Stimulated activated CD4-positive, alpha-beta T cell treated with anti-CD3 and anti-CD28 coated beads, TNF-alpha, amount 100 ng/mL, for 24 hours (primary cell): ENCODE measurements around the gene MSN.

Source experiments
- DNase-seq, 3 experiments: peaks; one replicate each; pipeline ENCODE4 v3.0.0-alpha.2; 2020; ENCODE audit warnings: low read depth in 3 of 3

The MSN gene

DNA sequence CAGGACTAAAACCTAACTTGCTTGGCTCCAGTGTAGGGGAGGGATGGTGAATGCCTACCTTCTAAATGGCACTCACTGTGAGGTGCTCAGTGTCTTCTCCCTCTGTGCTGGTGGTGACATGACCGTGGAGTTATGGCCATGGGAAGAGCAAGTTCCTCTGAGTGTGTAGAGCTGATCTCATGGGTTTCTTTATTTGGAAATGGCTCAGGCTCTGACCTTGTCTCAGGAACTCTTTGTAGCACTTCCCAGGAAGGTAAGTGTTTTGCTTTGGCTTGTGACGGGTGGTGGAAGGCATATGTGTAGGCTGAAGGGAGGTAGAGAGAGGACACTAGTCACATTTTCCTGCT, 6.4 kb downstream of the MSN start:
- DNase-seq = no peak

GRCh38 chrX:65674204-65674893, 6.9 kb downstream of the MSN start:
- no peak for DNase-seq

DNA sequence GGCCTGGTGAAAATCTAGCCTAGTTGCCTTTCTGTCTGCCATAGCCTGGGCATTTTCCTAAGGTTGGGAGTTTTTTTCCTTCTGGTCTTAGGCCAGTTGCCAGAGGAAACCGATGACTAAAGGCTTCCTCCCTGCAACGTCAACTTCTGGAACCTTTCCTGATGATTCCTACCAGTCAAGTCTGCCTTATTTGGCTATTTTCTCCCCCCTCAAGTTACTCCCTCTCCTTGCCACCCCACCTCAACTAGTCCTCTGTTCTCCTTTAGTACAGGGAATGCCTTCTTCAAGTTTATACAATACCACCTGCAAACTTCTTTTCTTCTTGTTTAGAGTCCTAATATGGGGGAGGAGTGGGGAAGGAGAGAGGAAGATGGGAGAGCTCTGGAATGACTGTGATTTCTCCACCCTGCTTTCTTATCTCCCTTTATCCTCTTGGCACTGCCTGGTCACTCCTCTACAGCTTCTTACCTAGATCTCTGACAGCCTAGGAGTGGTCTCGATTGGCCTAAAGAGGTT, 10.6 kb downstream of the MSN start:
- no peak for DNase-seq

GRCh38 chrX:65679071-65679540, 11.7 kb downstream of the MSN start:
- DNase-seq = no peak

DNA sequence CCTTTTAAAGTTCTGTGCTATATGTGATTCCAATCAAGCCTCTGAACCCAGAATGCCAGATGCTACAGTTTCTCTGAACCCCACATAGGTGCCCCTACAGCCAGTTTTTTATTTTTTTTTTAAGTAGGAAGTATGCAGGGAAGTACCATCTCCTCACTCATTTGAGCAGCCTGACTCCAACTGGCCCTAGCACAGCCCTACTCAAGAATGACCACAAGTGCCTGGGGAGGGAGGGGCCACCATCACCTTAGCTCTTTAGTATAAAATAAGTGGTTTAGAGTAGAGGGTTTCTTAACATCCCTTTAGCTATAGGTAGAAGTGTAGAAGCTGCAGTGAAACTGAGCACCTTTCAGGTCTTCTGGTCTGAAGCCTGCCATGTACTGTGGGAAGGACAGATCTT, 14.4 kb downstream of the MSN start:
- DNase-seq = no peak

- DNase-seq = no peak
These were observed 17.7 kb downstream of the MSN start for GRCh38 chrX:65685112-65685511.

GRCh38 chrX:65686236-65686635, 18.8 kb downstream of the MSN start:
- no peak for DNase-seq

DNA sequence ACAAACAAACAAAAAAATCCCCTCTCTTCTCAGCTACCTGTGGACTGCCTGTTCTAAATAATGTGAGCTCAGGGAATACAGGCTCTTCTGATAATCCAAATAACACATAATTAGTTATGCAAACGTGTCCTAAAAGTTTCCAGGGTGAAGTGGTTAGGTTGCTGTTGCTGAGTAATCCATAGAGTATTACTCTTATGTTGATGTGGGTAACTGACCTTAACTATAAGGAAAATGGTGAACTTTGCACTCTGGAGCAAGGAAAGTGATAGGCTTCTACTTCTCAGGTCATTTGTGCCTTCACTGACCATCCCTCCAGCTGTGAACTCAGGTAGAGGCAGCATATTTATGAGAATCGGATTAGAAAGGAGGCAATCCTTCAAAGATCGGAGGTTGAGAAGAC, 19.9 kb downstream of the MSN start:
- no peak for DNase-seq

GRCh38 chrX:65688403-65688871, 21.0 kb downstream of the MSN start:
- DNase-seq = no peak

- no peak for DNase-seq
These were observed 21.9 kb downstream of the MSN start for GRCh38 chrX:65689377-65689776.

GRCh38 chrX:65690057-65690855, 22.8 kb downstream of the MSN start:
- no peak for DNase-seq

- DNase-seq = no peak
These were observed 28.5 kb downstream of the MSN start for GRCh38 chrX:65695849-65696449.

- no peak for DNase-seq
These were observed 29.2 kb downstream of the MSN start for GRCh38 chrX:65696613-65697012.

DNA sequence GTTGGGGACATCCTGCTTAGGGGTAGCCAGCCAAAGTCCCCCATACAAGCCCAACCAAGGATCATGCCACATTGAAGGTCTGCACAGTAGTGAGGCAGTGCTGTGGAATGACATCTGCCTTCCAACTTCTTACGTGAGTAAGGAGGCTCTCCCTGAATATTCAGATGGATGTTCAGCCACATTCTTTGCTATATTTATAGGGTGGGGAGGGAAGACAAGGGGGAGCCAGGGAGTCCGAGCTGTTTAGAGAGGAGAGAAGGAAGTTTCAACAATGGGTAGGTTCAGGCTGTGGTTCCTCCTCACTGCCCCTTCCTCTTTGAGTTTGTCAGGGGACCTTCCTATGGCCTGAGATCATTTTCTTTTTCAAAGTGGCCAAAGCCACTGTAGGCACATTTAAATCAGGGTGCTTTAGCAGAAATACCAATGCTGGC, 29.8 kb downstream of the MSN start:
- no peak for DNase-seq

GRCh38 chrX:65697915-65698796, 30.7 kb downstream of the MSN start:
- peak; percentile 28 to 69 (median 36) for DNase-seq

- no peak for DNase-seq
These were observed 35.5 kb downstream of the MSN start for GRCh38 chrX:65702956-65703355.

DNA sequence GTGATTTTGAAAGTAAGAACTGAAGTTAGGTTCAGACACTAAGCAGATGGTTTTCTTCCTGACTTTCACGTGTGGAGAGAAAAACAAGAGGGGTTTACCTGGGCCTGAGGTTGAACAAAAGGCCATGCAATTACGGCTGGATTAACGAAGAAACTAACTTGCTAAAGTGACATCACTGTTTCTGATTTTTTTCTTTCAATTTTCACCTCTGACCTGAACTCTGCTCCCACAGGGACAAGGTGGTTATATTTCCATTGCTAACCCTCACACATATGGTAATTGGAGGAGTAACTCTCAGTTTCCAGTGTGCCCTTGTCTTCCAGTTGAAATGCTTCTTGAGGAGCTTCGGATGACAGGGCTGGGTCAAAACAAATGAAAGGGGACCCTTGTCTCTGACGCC, 38.0 kb downstream of the MSN start:
- no peak for DNase-seq

- DNase-seq = peak in 1 of 3 experiments; percentile 48
These were observed 38.8 kb downstream of the MSN start for GRCh38 chrX:65706041-65706828.

DNA sequence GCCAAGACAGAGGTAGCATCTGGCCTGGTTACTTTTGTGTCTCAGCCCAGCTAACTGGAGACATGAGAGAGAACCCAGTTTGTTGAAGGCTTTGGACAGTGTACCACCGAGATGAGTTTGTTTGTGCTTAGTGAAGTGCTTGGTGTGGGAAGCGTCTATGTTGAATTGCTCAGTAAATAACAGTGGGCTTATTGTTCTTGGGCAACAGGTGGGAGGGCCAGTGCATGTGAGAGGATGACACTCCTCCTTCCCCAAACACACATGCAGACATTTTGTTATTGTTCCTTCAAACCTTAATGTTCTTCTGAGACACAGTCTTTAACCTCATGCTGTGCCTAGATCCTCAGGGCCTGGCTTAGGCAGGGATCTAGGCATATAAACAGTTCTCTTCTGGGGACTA, 39.7 kb downstream of the MSN start:
- no peak for DNase-seq

GRCh38 chrX:65712005-65712806, 44.8 kb downstream of the MSN start:
- no peak for DNase-seq
